NT2/D1 (cell line): ENCODE measurements around the gene CACNA1S.

Experiments used
- SUZ12 ChIP-seq: IDR thresholded peaks from 2 replicates; pipeline ENCODE4 v1.6.1; 2011; ENCODE audit not compliant: insufficient read length, insufficient read depth; ENCODE audit errors: extremely low read depth
- YY1 ChIP-seq: IDR thresholded peaks from 2 replicates; pipeline ENCODE4 v1.6.1; 2011; ENCODE audit not compliant: insufficient read length, insufficient read depth
- ZNF274 ChIP-seq: IDR thresholded peaks from 2 replicates; pipeline ENCODE4 v1.6.1; 2011; ENCODE audit warnings: mild to moderate bottlenecking, low read depth, low read length

DNA sequence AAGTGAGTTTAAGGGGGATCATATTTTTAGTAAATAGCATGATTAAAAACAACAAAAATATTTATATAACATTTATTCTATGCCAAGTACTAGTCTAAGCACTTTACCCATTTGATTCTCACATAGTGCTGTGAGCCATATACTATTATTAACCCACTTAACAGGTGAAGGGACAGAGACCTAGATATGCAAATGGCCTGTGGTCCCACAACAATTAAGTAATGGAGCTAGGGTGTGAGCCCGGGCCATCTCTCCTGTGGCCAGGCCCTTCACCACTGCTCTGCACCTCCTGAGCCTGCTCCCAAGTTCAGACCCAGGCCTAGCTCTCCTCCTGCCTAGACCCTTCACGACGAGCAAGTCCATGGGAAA lies 14.2 kb upstream of the CACNA1S start:
- TF ChIP-seq SUZ12 (no peak), ZNF274 (no peak), YY1 (no peak)
